Measurements from ENCODE around the gene TMEM267. TPM values are rescaled to one million over a fixed set of nuclear protein-coding genes. Genes with fewer than 3 reads are reported as not detected.

Gene TMEM267
- total RNA-seq, 1 donor from 2014 or later = 6.8 TPM

- no peaks in the 10 kb centered on the region for H3K4me1 Mint-ChIP-seq (ENCODE audit: unreplicated experiment)
- H3K4me3 Mint-ChIP-seq (ENCODE audit: unreplicated experiment) = no peak overlapping the region
- no peak for TF ChIP-seq CTCF (IDR thresholded peaks at IDR 0.05; ENCODE audit: unreplicated experiment)
- no peaks in the 10 kb centered on the region for H3K27me3 Mint-ChIP-seq (ENCODE audit: unreplicated experiment)
- no peak overlapping the region for H3K27ac Mint-ChIP-seq (ENCODE audit: unreplicated experiment)
- no peaks in the 10 kb centered on the region for H3K9me3 Mint-ChIP-seq (ENCODE audit: unreplicated experiment)
- no peak for DNase-seq (ENCODE audit: low spot score)
- H3K36me3 Mint-ChIP-seq (ENCODE audit: low read depth, unreplicated experiment) = no peaks in the 10 kb centered on the region
Observed at GRCh38 chr5:43421450-43422133, 62.1 kb downstream of the TMEM267 start.

GRCh38 chr5:43420241-43420640 is 63.4 kb downstream of the TMEM267 start:
- no peak for DNase-seq (ENCODE audit: low spot score)
- Mint-ChIP-seq H3K27me3 (ENCODE audit: unreplicated experiment) (no peaks in the 10 kb centered on the region), H3K4me1 (ENCODE audit: unreplicated experiment) (no peaks in the 10 kb centered on the region), H3K27ac (ENCODE audit: unreplicated experiment) (no peak overlapping the region), H3K4me3 (ENCODE audit: unreplicated experiment) (no peak overlapping the region), H3K36me3 (ENCODE audit: low read depth, unreplicated experiment) (no peaks in the 10 kb centered on the region), H3K9me3 (ENCODE audit: unreplicated experiment) (no peaks in the 10 kb centered on the region)
- no peak for TF ChIP-seq CTCF (IDR thresholded peaks at IDR 0.05; ENCODE audit: unreplicated experiment)

GRCh38 chr5:43418561-43418960 is 65.1 kb downstream of the TMEM267 start:
- H3K4me3 Mint-ChIP-seq (ENCODE audit: unreplicated experiment) = no peak overlapping the region
- no peak for DNase-seq (ENCODE audit: low spot score)
- peaks cover 1% of the 10 kb centered on the region for H3K27me3 Mint-ChIP-seq (ENCODE audit: unreplicated experiment)
- no peak overlapping the region for H3K27ac Mint-ChIP-seq (ENCODE audit: unreplicated experiment)
- no peak for TF ChIP-seq CTCF (IDR thresholded peaks at IDR 0.05; ENCODE audit: unreplicated experiment)
- peaks cover 4% of the 10 kb centered on the region for H3K36me3 Mint-ChIP-seq (ENCODE audit: low read depth, unreplicated experiment)
- no peaks in the 10 kb centered on the region for H3K9me3 Mint-ChIP-seq (ENCODE audit: unreplicated experiment)
- H3K4me1 Mint-ChIP-seq (ENCODE audit: unreplicated experiment) = no peaks in the 10 kb centered on the region

GRCh38 chr5:43416803-43417394 is 66.8 kb downstream of the TMEM267 start:
- no peak for TF ChIP-seq CTCF (IDR thresholded peaks at IDR 0.05; ENCODE audit: unreplicated experiment)
- Mint-ChIP-seq H3K36me3 (ENCODE audit: low read depth, unreplicated experiment) (peaks cover 4% of the 10 kb centered on the region), H3K4me3 (ENCODE audit: unreplicated experiment) (no peak overlapping the region), H3K9me3 (ENCODE audit: unreplicated experiment) (no peaks in the 10 kb centered on the region), H3K27me3 (ENCODE audit: unreplicated experiment) (peaks cover 1% of the 10 kb centered on the region), H3K4me1 (ENCODE audit: unreplicated experiment) (no peaks in the 10 kb centered on the region), H3K27ac (ENCODE audit: unreplicated experiment) (no peak overlapping the region)
- no peak for DNase-seq (ENCODE audit: low spot score)
